BLaER1 treated with 17β-estradiol and CSF1 and Interleukin-3, amounts not matched to agents 10 nM and 100 nM (cell line): ENCODE data around the gene KLHDC8A.

Experiments used
- H3K27ac ChIP-seq, 11 experiments: shearing (Covaris generic); formaldehyde crosslinking; 2 replicates each; pipeline ENCODE4 v1.8.1; 2022
- H3K27me3 ChIP-seq, 11 experiments: shearing (Covaris generic); formaldehyde crosslinking; 2 replicates each; pipeline ENCODE4 v1.8.1; 2022
- H3K36me3 ChIP-seq, 11 experiments: shearing (Covaris generic); formaldehyde crosslinking; 2 replicates each; pipeline ENCODE4 v1.8.1; 2022
- H3K4me1 ChIP-seq, 10 experiments: shearing (Covaris generic); formaldehyde crosslinking; 2 replicates each; pipeline ENCODE4 v1.8.1; 2022
- H3K4me2 ChIP-seq, 11 experiments: shearing (Covaris generic); formaldehyde crosslinking; 2 replicates each; pipeline ENCODE4 v1.8.1; 2022
- H3K4me3 ChIP-seq, 10 experiments: shearing (Covaris generic); formaldehyde crosslinking; 2 replicates each; pipeline ENCODE4 v1.8.1; 2022
- H3K9ac ChIP-seq, 11 experiments: shearing (Covaris generic); formaldehyde crosslinking; 2 replicates each; pipeline ENCODE4 v1.8.1; 2022
- H3K9me3 ChIP-seq, 11 experiments: shearing (Covaris generic); formaldehyde crosslinking; replicated peaks in 1 of 11; 2 replicates each; pipeline ENCODE4 v1.8.1; 2022
- H4K20me1 ChIP-seq, 11 experiments: shearing (Covaris generic); formaldehyde crosslinking; 2 replicates each; pipeline ENCODE4 v1.8.1; 2022
- Cebpa-rat ChIP-seq, 11 experiments: shearing (Covaris generic); IDR thresholded peaks; 2 replicates each; pipeline ENCODE4 v1.8.1; 2022

Gene KLHDC8A

GRCh38 chr1:205329719-205330118 is 27.0 kb downstream of the KLHDC8A start:
- Histone ChIP-seq H3K36me3 (no peaks in the 10 kb centered on the region), H3K9me3 (no peaks in the 10 kb centered on the region), H3K27me3 (peaks cover 0 to 9% (median 4%) of the 10 kb centered on the region in 11 experiments; a peak in 10 of 22 replicates), H3K27ac (no peak overlapping the region), H4K20me1 (peaks cover 0 to 14% (median 0%) of the 10 kb centered on the region in 11 experiments; a peak in 5 of 22 replicates), H3K9ac (no peak overlapping the region), H3K4me2 (no peak overlapping the region), H3K4me3 (no peak overlapping the region), H3K4me1 (no peaks in the 10 kb centered on the region)
- TF ChIP-seq Cebpa-rat (IDR thresholded peaks at IDR 0.05) = no peak

GRCh38 chr1:205328476-205328875 is 28.2 kb downstream of the KLHDC8A start:
- Histone ChIP-seq H3K4me1 (no peaks in the 10 kb centered on the region), H3K4me3 (no peak overlapping the region), H4K20me1 (peaks cover 0 to 14% (median 0%) of the 10 kb centered on the region in 11 experiments; a peak in 4 of 22 replicates), H3K9me3 (no peaks in the 10 kb centered on the region), H3K9ac (no peak overlapping the region), H3K27me3 (peaks cover 4 to 22% (median 15%) of the 10 kb centered on the region in 11 experiments), H3K36me3 (no peaks in the 10 kb centered on the region), H3K4me2 (no peak overlapping the region), H3K27ac (no peak overlapping the region)
- no peak for TF ChIP-seq Cebpa-rat (IDR thresholded peaks at IDR 0.05)

- H3K27ac ChIP-seq = no peak overlapping the region
Observed at GRCh38 chr1:205326812-205327466, 29.8 kb downstream of the KLHDC8A start.

GRCh38 chr1:205325334-205325884 is 31.3 kb downstream of the KLHDC8A start:
- peaks cover 34 to 52% (median 46%) of the 10 kb centered on the region in 11 experiments for H3K27me3 ChIP-seq
- H3K9me3 ChIP-seq = peaks cover 0 to 11% (median 5%) of the 10 kb centered on the region in 11 experiments; a peak in 10 of 22 replicates
- no peak overlapping the region for H3K9ac ChIP-seq
- H3K36me3 ChIP-seq = no peaks in the 10 kb centered on the region
- no peak overlapping the region for H3K27ac ChIP-seq
- no peak overlapping the region for H3K4me3 ChIP-seq
- 0 out of 22 replicates have a peak overlapping the region, but pooled peaks of 1 of the 11 experiments have one; percentile 20 for H3K4me2 ChIP-seq
- H3K4me1 ChIP-seq = peaks cover 10 to 16% (median 15%) of the 10 kb centered on the region in 10 experiments; a peak in 19 of 20 replicates
- TF ChIP-seq Cebpa-rat (IDR thresholded peaks at IDR 0.05) = no peak
- peaks cover 0 to 14% (median 0%) of the 10 kb centered on the region in 11 experiments; a peak in 4 of 22 replicates for H4K20me1 ChIP-seq

More at GRCh38 chr1:205326812-205327466, 29.8 kb downstream of the KLHDC8A start:
- no peak overlapping the region for H3K4me2 ChIP-seq
- no peak overlapping the region for H3K9ac ChIP-seq
- H3K36me3 ChIP-seq = no peaks in the 10 kb centered on the region
- peaks cover 0 to 14% (median 0%) of the 10 kb centered on the region in 11 experiments; a peak in 4 of 22 replicates for H4K20me1 ChIP-seq
- peaks cover 0 to 2% (median under 1%) of the 10 kb centered on the region in 10 experiments; a peak in 5 of 20 replicates for H3K4me1 ChIP-seq
- H3K9me3 ChIP-seq = peaks cover 0 to 6% (median 2%) of the 10 kb centered on the region in 11 experiments; a peak in 9 of 22 replicates
- no peak for TF ChIP-seq Cebpa-rat (IDR thresholded peaks at IDR 0.05)
- H3K4me3 ChIP-seq = no peak overlapping the region
- peaks cover 19 to 37% (median 30%) of the 10 kb centered on the region in 11 experiments for H3K27me3 ChIP-seq

GRCh38 chr1:205324781-205325180 is 31.9 kb downstream of the KLHDC8A start:
- Histone ChIP-seq H3K9me3 (peaks cover 0 to 11% (median 5%) of the 10 kb centered on the region in 11 experiments; a peak in 10 of 22 replicates), H3K4me1 (peaks cover 10 to 22% (median 20%) of the 10 kb centered on the region in 10 experiments; a peak in 19 of 20 replicates), H3K27ac (no peak overlapping the region), H3K36me3 (no peaks in the 10 kb centered on the region), H3K9ac (no peak overlapping the region; a peak in 1 of 22 replicates), H3K4me2 (0 out of 22 replicates have a peak overlapping the region, but pooled peaks of 1 of the 11 experiments have one; percentile 20), H3K27me3 (peaks cover 34 to 59% (median 51%) of the 10 kb centered on the region in 11 experiments), H3K4me3 (no peak overlapping the region), H4K20me1 (peaks cover 0 to 12% (median 0%) of the 10 kb centered on the region in 11 experiments; a peak in 3 of 22 replicates)
- TF ChIP-seq Cebpa-rat (IDR thresholded peaks at IDR 0.05) = no peak

GRCh38 chr1:205323794-205324193 is 32.9 kb downstream of the KLHDC8A start:
- H4K20me1 ChIP-seq = peaks cover 0 to 11% (median 0%) of the 10 kb centered on the region in 11 experiments; a peak in 3 of 22 replicates
- no peak overlapping the region for H3K4me3 ChIP-seq
- peaks cover 10 to 32% (median 29%) of the 10 kb centered on the region in 10 experiments; a peak in 19 of 20 replicates for H3K4me1 ChIP-seq
- TF ChIP-seq Cebpa-rat (IDR thresholded peaks at IDR 0.05) = no peak
- H3K27ac ChIP-seq = no peak overlapping the region
- no peak overlapping the region for H3K4me2 ChIP-seq
- peaks cover 34 to 69% (median 60%) of the 10 kb centered on the region in 11 experiments for H3K27me3 ChIP-seq
- H3K9me3 ChIP-seq = peaks cover 0 to 11% (median 5%) of the 10 kb centered on the region in 11 experiments; a peak in 10 of 22 replicates
- no peak overlapping the region for H3K9ac ChIP-seq
- H3K36me3 ChIP-seq = no peaks in the 10 kb centered on the region

GRCh38 chr1:205321959-205322283 is 34.8 kb downstream of the KLHDC8A start:
- H3K4me1 ChIP-seq = peaks cover 10 to 50% (median 32%) of the 10 kb centered on the region in 10 experiments; a peak in 19 of 20 replicates
- H3K27ac ChIP-seq = no peak overlapping the region
- H3K4me2 ChIP-seq = peak overlapping the region; percentile 74 to 96 (median 86)
- no peak for TF ChIP-seq Cebpa-rat (IDR thresholded peaks at IDR 0.05)
- peak overlapping the region in 9 of 10 experiments; percentile 28 to 78 (median 61); a peak in 15 of 20 replicates for H3K4me3 ChIP-seq
- no peaks in the 10 kb centered on the region for H3K36me3 ChIP-seq
- H3K27me3 ChIP-seq = peaks cover 34 to 78% (median 64%) of the 10 kb centered on the region in 11 experiments
- peaks cover 0 to 11% (median 0%) of the 10 kb centered on the region in 11 experiments; a peak in 4 of 22 replicates for H4K20me1 ChIP-seq
- H3K9ac ChIP-seq = no peak overlapping the region; a peak in 1 of 22 replicates
- peaks cover 0 to 11% (median 5%) of the 10 kb centered on the region in 11 experiments; a peak in 10 of 22 replicates for H3K9me3 ChIP-seq

GRCh38 chr1:205321162-205321958 is 35.4 kb downstream of the KLHDC8A start, which contains the start of gene NUAK2:
Gene NUAK2 (minus strand): TSS chr1:205321745. CDS start chr1:205321628, 117 bp downstream.
- Histone ChIP-seq H4K20me1 (peaks cover 0 to 11% (median 0%) of the 10 kb centered on the region in 11 experiments; a peak in 3 of 22 replicates), H3K9me3 (peaks cover 0 to 11% (median 5%) of the 10 kb centered on the region in 11 experiments; a peak in 10 of 22 replicates), H3K4me3 (peak within 1 kb of the TSS; percentile 28 to 78 (median 59)), H3K27me3 (peaks cover 34 to 74% (median 64%) of the 10 kb centered on the region in 11 experiments), H3K27ac (peak within 1 kb of the TSS in 3 of 11 experiments; percentile 31 to 62 (median 59); a peak in 4 of 22 replicates), H3K4me2 (peak within 1 kb of the TSS; percentile 74 to 96 (median 86)), H3K36me3 (no peaks in the 10 kb centered on the region), H3K4me1 (peaks cover 13 to 55% (median 38%) of the 10 kb centered on the region in 10 experiments), H3K9ac (peak within 1 kb of the TSS; percentile 3 to 85 (median 50); a peak in 17 of 22 replicates)
- TF ChIP-seq Cebpa-rat (IDR thresholded peaks at IDR 0.05) = no peak
